ENCODE measurements around the gene HMCN1. TPM values are rescaled to one million over a fixed set of nuclear protein-coding genes. Genes with fewer than 3 reads are reported as not detected.

Gene HMCN1
- total RNA-seq, 1 donor from 2014 or later = 3.4 TPM

GRCh38 chr1:185926588-185926987 is 192.4 kb downstream of the HMCN1 start:
- H3K27me3 Mint-ChIP-seq = peaks cover 2% of the 10 kb centered on the region
- no peak for DNase-seq (ENCODE audit: low spot score, unreplicated experiment)
- TF ChIP-seq CTCF (IDR thresholded peaks at IDR 0.05; ENCODE audit: unreplicated experiment) = no peak
- no peak overlapping the region for H3K4me3 Mint-ChIP-seq (ENCODE audit: low read depth)
- H3K36me3 Mint-ChIP-seq (ENCODE audit: insufficient read depth) = no peaks in the 10 kb centered on the region
- no peak overlapping the region for H3K27ac Mint-ChIP-seq
- peaks cover 17% of the 10 kb centered on the region for H3K4me1 Mint-ChIP-seq (ENCODE audit: low read depth)
- H3K9me3 Mint-ChIP-seq (ENCODE audit: low read depth) = peaks cover 2% of the 10 kb centered on the region

- H3K4me1 Mint-ChIP-seq (ENCODE audit: low read depth) = peaks cover 15% of the 10 kb centered on the region
- H3K9me3 Mint-ChIP-seq (ENCODE audit: low read depth) = no peaks in the 10 kb centered on the region
- no peak overlapping the region for H3K27ac Mint-ChIP-seq
- H3K27me3 Mint-ChIP-seq = peaks cover 2% of the 10 kb centered on the region
- DNase-seq (ENCODE audit: low spot score, unreplicated experiment) = no peak
- TF ChIP-seq CTCF (IDR thresholded peaks at IDR 0.05; ENCODE audit: unreplicated experiment) = no peak
- H3K4me3 Mint-ChIP-seq (ENCODE audit: low read depth) = no peak overlapping the region
- no peaks in the 10 kb centered on the region for H3K36me3 Mint-ChIP-seq (ENCODE audit: insufficient read depth)
Observed at GRCh38 chr1:185929776-185930175, 195.6 kb downstream of the HMCN1 start.

GRCh38 chr1:185931438-185931837 is 197.2 kb downstream of the HMCN1 start:
- Mint-ChIP-seq H3K4me3 (ENCODE audit: low read depth) (no peak overlapping the region), H3K4me1 (ENCODE audit: low read depth) (peaks cover 14% of the 10 kb centered on the region), H3K36me3 (ENCODE audit: insufficient read depth) (no peaks in the 10 kb centered on the region), H3K27ac (no peak overlapping the region), H3K27me3 (no peaks in the 10 kb centered on the region), H3K9me3 (ENCODE audit: low read depth) (no peaks in the 10 kb centered on the region)
- no peak for TF ChIP-seq CTCF (IDR thresholded peaks at IDR 0.05; ENCODE audit: unreplicated experiment)
- no peak for DNase-seq (ENCODE audit: low spot score, unreplicated experiment)

GRCh38 chr1:185933580-185933979 is 199.4 kb downstream of the HMCN1 start:
- no peaks in the 10 kb centered on the region for H3K36me3 Mint-ChIP-seq (ENCODE audit: insufficient read depth)
- no peak for TF ChIP-seq CTCF (IDR thresholded peaks at IDR 0.05; ENCODE audit: unreplicated experiment)
- no peak for DNase-seq (ENCODE audit: low spot score, unreplicated experiment)
- H3K27me3 Mint-ChIP-seq = no peaks in the 10 kb centered on the region
- H3K4me1 Mint-ChIP-seq (ENCODE audit: low read depth) = peaks cover 2% of the 10 kb centered on the region
- H3K4me3 Mint-ChIP-seq (ENCODE audit: low read depth) = no peak overlapping the region
- peaks cover 4% of the 10 kb centered on the region for H3K9me3 Mint-ChIP-seq (ENCODE audit: low read depth)
- no peak overlapping the region for H3K27ac Mint-ChIP-seq

GRCh38 chr1:185934476-185935189 is 200.4 kb downstream of the HMCN1 start:
- no peak overlapping the region for H3K27ac Mint-ChIP-seq
- peaks cover 4% of the 10 kb centered on the region for H3K9me3 Mint-ChIP-seq (ENCODE audit: low read depth)
- no peak for TF ChIP-seq CTCF (IDR thresholded peaks at IDR 0.05; ENCODE audit: unreplicated experiment)
- DNase-seq (ENCODE audit: low spot score, unreplicated experiment) = no peak
- H3K4me1 Mint-ChIP-seq (ENCODE audit: low read depth) = no peaks in the 10 kb centered on the region
- H3K36me3 Mint-ChIP-seq (ENCODE audit: insufficient read depth) = no peaks in the 10 kb centered on the region
- no peak overlapping the region for H3K4me3 Mint-ChIP-seq (ENCODE audit: low read depth)
- no peaks in the 10 kb centered on the region for H3K27me3 Mint-ChIP-seq

Data from progenitor cell of endocrine pancreas (in vitro differentiated cells).